Right renal pelvis (tissue), 4 donors: ENCODE data around the gene TNK1. TPM values are rescaled to one million over a fixed set of nuclear protein-coding genes. Genes with fewer than 3 reads are reported as not detected.
"Not testable (repeated sequence)": the region's sequence is repeated elsewhere in the genome, so short reads cannot be mapped to it uniquely, and the experiment has no call there.

ENCODE experiments used
- DNase-seq, 4 donors: peaks; one replicate each; pipeline ENCODE4 v3.0.0-alpha.2; 2013; ENCODE audit warnings: low read depth in 4 of 4, low spot score in 3 of 4, missing footprints in 1 of 4
- polyA plus RNA-seq, 4 donors: library from polyadenylated mRNA; unstranded; fragments of 120-200 nt; gene quantifications; one replicate each; pipeline ENCODE4 v1.2.1, GENCODE V29; 2013; ENCODE audit not compliant: insufficient read length in 4 of 4

TNK1 gene
- polyA plus RNA-seq, 4 donors: 3.2 to 7.2 (median 4.5) TPM

DNA sequence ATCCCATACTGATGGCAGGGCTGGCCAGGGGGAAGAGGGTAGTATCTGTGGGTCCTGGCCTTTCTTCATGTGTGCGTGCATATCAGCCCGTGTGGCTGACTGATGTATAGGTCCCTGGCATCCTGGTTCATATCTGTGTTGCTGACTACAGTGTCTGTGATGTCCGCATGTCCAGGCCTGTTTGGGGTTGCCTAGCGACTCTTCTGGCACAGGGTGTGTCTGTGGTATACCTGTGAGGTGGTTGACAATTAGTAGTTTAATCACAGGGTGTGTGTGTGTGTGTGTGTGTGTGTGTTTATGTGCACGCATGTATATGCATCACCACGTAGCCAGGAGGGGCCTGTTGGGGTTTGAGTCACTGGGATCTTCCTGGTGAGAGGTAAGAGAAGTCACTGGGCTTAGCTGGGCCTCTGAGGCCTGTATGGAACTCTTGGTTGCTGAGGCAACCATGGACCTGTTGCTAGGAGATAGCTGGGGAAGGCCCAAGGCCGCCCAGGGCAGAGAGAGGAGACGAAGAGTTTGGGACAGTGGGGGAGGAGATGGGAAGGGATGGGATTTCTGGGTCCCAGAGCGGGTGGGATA is 26.5 kb upstream of the TNK1 start:
- DNase-seq: no peak

DNA sequence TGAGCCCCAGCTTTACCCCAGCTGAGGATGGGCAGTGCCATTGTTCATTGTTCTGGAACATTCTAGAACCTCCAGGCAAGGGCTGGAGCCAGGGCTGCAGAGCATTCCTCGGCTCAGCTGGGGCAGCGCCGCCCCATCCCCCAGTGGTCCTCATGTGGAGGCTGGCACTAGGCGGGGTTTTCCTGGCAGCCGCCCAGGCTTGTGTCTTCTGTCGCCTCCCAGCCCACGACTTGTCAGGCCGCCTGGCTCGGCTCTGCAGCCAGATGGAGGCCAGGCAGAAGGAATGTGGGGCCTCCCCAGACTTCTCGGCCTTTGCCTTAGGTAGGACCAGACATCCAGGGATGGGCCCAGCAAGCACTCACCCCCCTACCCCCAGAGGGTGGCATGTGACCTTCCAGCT is 25.8 kb upstream of the TNK1 start, which contains the start of gene TMEM95:
TSS of gene TMEM95 (plus strand) at position 104 of the 400 bp plus-strand sequence. CDS start at position 153, 49 bp downstream.
- no peak for DNase-seq

DNA sequence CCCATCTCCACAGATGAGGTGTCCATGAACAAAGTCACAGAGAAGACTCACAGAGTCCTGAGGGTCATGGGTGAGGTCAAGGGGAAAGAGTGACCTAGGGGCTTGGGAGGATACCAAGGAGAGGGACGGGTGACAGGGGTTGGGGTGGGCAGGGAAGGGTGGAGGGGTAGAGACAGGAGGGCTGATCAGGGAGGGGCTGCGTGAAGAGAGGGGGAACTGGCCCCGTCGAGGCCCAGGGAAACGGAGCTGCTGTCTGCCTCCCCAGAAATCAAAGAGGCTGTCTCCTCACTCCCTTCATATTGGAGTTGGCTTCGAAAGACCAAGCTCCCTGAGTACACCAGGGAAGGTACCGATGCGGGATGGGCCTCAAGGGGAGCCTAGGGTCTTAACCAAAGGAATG is 25.3 kb upstream of the TNK1 start:
- no peak for DNase-seq

GRCh38 chr17:7356072-7356549 is 24.8 kb upstream of the TNK1 start:
- DNase-seq: peak in 1 of 4 donors; percentile 61

GRCh38 chr17:7356756-7357155 is 24.1 kb upstream of the TNK1 start:
- DNase-seq: no peak

GRCh38 chr17:7357381-7357780 is 23.5 kb upstream of the TNK1 start:
- DNase-seq: no peak

- DNase-seq: no peak
These were observed 19.0 kb upstream of the TNK1 start for GRCh38 chr17:7361906-7362305.

- DNase-seq: no peak
These were observed 17.6 kb upstream of the TNK1 start for GRCh38 chr17:7363311-7363710.

- DNase-seq: not testable (repeated sequence)
These were observed 14.9 kb upstream of the TNK1 start for GRCh38 chr17:7365963-7366362.

GRCh38 chr17:7367083-7367482 is 13.8 kb upstream of the TNK1 start:
- DNase-seq: no peak

GRCh38 chr17:7367918-7368598 is 12.8 kb upstream of the TNK1 start:
- no peak for DNase-seq

DNA sequence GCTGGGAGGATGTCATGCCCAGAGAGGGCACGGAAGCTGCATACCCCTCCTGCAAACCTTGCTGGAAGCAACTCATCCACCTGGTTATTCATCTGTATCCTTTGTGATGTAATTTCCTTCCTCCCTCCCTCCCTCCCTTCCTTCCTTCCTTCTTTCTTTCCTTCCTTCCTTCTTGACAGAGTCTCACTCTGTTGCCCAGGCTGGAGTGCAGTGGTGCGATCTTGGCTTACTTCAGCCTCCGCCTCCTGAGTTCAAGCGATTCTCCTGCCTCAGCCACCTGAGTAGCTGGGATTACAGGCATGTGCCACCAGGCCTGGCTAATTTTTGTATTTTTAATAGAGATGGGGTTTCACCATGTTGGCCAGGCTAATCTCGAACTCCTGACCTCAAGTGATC is 12.3 kb upstream of the TNK1 start:
- not testable (repeated sequence) for DNase-seq

DNA sequence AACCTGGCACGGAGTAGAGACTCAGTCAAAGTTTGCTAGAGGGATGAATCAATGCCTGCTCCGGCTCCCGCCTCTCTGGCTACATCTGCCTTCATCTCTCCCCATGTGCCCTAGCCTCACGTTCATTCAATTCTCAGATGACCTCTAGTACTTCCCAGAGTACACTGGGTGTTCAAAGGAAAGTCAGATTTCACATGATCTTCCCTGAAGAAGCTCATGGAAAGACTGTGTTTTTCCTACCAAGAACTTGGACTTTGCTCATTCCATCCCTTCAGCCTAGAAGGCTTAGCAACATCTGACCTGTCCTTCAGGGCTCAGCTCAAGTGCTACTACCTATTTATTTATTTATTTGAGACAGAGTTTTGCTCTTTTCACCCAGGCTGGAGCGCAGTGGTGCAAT is 11.1 kb upstream of the TNK1 start:
- no peak for DNase-seq

- DNase-seq: no peak
These were observed 10.0 kb upstream of the TNK1 start for GRCh38 chr17:7370853-7371252.

GRCh38 chr17:7374353-7374752 is 6.5 kb upstream of the TNK1 start:
- DNase-seq: no peak

- no peak for DNase-seq
These were observed 1.8 kb upstream of the TNK1 start for GRCh38 chr17:7379134-7379533.

GRCh38 chr17:7380321-7380720 is 568 bp upstream of the TNK1 start:
- DNase-seq: no peak

DNA sequence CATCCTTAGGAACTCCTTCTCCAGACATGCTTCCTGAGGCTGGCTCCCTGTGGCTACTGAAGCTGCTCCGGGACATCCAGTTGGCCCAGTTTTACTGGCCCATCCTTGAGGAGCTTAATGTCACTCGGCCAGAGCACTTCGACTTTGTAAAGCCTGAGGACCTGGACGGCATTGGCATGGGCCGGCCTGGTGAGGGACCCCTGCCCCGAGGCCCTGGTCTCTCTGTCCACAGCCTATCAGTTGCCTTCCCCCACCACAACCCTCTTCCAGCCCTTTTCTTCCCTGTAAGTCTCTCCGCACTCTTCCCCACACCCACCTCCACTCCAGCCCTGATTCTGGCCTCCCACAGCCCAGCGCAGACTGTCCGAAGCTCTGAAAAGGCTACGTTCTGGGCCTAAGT is 2.0 kb downstream of the TNK1 start:
- DNase-seq: no peak

DNA sequence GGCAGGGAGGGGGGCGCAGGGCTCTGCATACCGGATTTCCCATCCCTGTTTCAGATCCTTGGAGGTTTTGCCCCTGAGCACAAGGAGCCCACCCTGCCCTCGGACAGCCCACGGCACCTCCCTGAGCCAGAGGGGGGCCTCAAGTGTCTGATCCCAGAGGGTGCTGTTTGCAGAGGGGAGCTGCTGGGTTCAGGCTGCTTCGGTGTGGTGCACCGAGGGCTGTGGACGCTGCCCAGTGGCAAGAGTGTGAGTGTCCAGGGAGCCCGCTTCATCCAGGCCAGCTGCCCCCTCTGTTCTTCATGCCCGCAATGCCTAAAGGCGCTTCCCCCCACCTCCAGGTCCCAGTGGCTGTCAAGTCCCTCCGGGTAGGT is 2.5 kb downstream of the TNK1 start:
- no peak for DNase-seq

DNA sequence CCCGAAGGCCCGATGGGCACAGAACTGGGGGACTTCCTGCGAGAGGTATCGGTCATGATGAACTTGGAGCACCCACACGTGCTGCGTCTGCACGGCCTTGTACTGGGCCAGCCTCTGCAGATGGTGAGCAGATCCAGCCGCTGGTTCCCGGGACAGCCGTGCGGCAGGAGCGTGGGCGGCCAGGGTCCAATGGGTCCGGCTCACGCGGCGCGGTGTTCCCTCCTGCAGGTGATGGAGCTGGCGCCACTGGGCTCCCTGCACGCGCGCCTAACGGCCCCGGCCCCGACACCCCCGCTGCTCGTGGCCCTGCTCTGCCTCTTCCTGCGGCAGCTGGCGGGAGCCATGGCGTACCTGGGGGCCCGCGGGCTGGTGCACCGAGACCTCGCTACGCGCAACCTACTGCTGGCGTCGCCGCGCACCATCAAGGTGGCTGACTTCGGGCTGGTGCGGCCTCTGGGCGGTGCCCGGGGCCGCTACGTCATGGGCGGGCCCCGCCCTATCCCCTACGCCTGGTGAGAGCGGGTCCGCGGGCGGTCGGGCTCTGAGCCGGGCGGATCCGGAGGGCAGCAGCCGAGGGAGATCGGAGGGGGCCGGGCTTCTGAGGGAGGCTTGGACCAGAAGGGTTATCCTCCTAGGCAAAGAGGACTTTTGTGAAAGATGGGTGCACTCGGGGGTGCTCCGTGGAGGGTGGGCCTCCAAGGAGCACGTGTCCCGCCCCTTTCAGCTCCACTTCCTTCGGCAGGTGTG is 3.0 kb downstream of the TNK1 start:
- no peak for DNase-seq

GRCh38 chr17:7384489-7385081 is 3.7 kb downstream of the TNK1 start:
- DNase-seq: no peak
